Lower leg skin (tissue), 4 donors: ENCODE measurements around the gene GRM8. TPM values are rescaled to one million over a fixed set of nuclear protein-coding genes. Genes with fewer than 3 reads are reported as not detected.

Experiments
- DNase-seq, 2 donors: peaks; one replicate each; pipeline ENCODE4 v3.0.0-alpha.2; 2019; ENCODE audit warnings: low spot score in 2 of 2
- H3K4me3 ChIP-seq: fragments of 200-600 bp; sonication (generic); 2 replicates; pipeline ENCODE4 v1.5.1; 2017; ENCODE audit warnings: mild to moderate bottlenecking, low read depth; ENCODE audit not compliant: poor library complexity, severe bottlenecking
- CTCF ChIP-seq, 3 donors: fragments of 450-650 bp; IDR thresholded peaks; one replicate each; pipeline ENCODE4 v1.5.1; 2016; ENCODE audit warnings: antibody characterized with exemption in 3 of 3, mild to moderate bottlenecking in 3 of 3, moderate library complexity in 2 of 3
- POLR2A ChIP-seq, 2 donors: fragments of 450-650 bp; IDR thresholded peaks; one replicate each; pipeline ENCODE4 v1.6.1; 2016 to 2017; ENCODE audit warnings: antibody characterized with exemption in 2 of 2, mild to moderate bottlenecking in 1 of 2, moderate library complexity in 1 of 2
- WGBS, 2 donors: methylation state at CpG; one replicate each; pipeline ENCODE4 v1.1.5; 2018; 5-methylcytosine and 5-hydroxymethylcytosine counted together
- intact Hi-C: fragments of 100-400 bp; cut with DNase I; formaldehyde crosslinking; loops from one replicate; pipeline ENCODE4 v1.15.0; 2023; ENCODE audit warnings: low total_unique reads
- total RNA-seq, 4 donors: library from RNA; depleted of rRNA; stranded (reverse); fragments of >200 nt; gene quantifications; one replicate each; pipeline ENCODE4 v1.1.0, GENCODE V29; 2016

The GRM8 gene
- total RNA-seq, 4 donors from 2014 or later = 0.45 TPM; not detected in 3

- intact Hi-C loops = no loop called here
- no peak overlapping the region for H3K4me3 ChIP-seq
- no peak for TF ChIP-seq CTCF (IDR thresholded peaks at IDR 0.05)
- TF ChIP-seq POLR2A (IDR thresholded peaks at IDR 0.05) = no peak
- no peak for DNase-seq
These were observed 722.9 kb downstream of the GRM8 start for GRCh38 chr7:126529833-126530232.

- intact Hi-C loops = no loop called here
- no peak for TF ChIP-seq POLR2A (IDR thresholded peaks at IDR 0.05)
- DNase-seq = no peak
- WGBS, 2 donors = 86 to 89% methylated on average over 3 of the region's 3 CpGs
- H3K4me3 ChIP-seq = no peak overlapping the region
These were observed 723.5 kb downstream of the GRM8 start for GRCh38 chr7:126529254-126529653.

GRCh38 chr7:126525906-126526305, 726.8 kb downstream of the GRM8 start:
- H3K4me3 ChIP-seq = no peak overlapping the region
- 85 to 89% methylated on average over 2 of the region's 2 CpGs for WGBS, 2 donors
- no peak for DNase-seq
- intact Hi-C loops = no loop called here
- TF ChIP-seq CTCF (IDR thresholded peaks at IDR 0.05) (no peak), POLR2A (IDR thresholded peaks at IDR 0.05) (no peak)

- 73 to 76% methylated on average over 1 of the region's 1 CpG for WGBS, 2 donors
- H3K4me3 ChIP-seq = no peak overlapping the region
- no peak for TF ChIP-seq CTCF (IDR thresholded peaks at IDR 0.05)
- intact Hi-C loops = no loop called here
- no peak for DNase-seq
These were observed 727.8 kb downstream of the GRM8 start for GRCh38 chr7:126524967-126525366.

- DNase-seq = no peak
- TF ChIP-seq CTCF (IDR thresholded peaks at IDR 0.05) = no peak
- no peak for TF ChIP-seq POLR2A (IDR thresholded peaks at IDR 0.05)
- no peak overlapping the region for H3K4me3 ChIP-seq
- intact Hi-C loops = no loop called here
- 50 to 74% methylated on average over 2 of the region's 2 CpGs for WGBS, 2 donors
These were observed 741.7 kb downstream of the GRM8 start for GRCh38 chr7:126511046-126511445.

- DNase-seq = no peak
- 47 to 60% methylated on average over 2 of the region's 2 CpGs for WGBS, 2 donors
These were observed 751.1 kb downstream of the GRM8 start for GRCh38 chr7:126501617-126502016.

More at GRCh38 chr7:126501617-126502016, 751.1 kb downstream of the GRM8 start:
- H3K4me3 ChIP-seq = no peak overlapping the region
- intact Hi-C loops = no loop called here
- TF ChIP-seq POLR2A (IDR thresholded peaks at IDR 0.05) (no peak), CTCF (IDR thresholded peaks at IDR 0.05) (no peak)
